ENCODE measurements around the gene KRT1.

Gene KRT1

GRCh38 chr12:52703424-52703823, 23.2 kb upstream of the KRT1 start, which contains the start of gene KRT77:
KRT77 (minus strand) TSS chr12:52703524; CDS start chr12:52703434, 90 bp downstream.
- no peak within 1 kb of the TSS for H3K4me3 ChIP-seq
- no peak within 1 kb of the TSS for H3K27ac ChIP-seq
- no peak within 1 kb of the TSS for H3K9ac ChIP-seq (ENCODE audit: insufficient read length)
- DNase-seq (ENCODE audit: low read depth, low spot score), result no peak
- H3K9me3 ChIP-seq (ENCODE audit: low read depth, low read length), result no peaks in the 10 kb centered on the region
- TF ChIP-seq EZH2 (IDR thresholded peaks at IDR 0.05) (no peak), FOXP2 (optimal IDR thresholded peaks at IDR 0.05; ENCODE audit: control extremely low read depth, extremely low read length, insufficient read depth) (no peak)
- no peaks in the 10 kb centered on the region for H3K36me3 ChIP-seq (ENCODE audit: insufficient read depth, low read length)

DNA sequence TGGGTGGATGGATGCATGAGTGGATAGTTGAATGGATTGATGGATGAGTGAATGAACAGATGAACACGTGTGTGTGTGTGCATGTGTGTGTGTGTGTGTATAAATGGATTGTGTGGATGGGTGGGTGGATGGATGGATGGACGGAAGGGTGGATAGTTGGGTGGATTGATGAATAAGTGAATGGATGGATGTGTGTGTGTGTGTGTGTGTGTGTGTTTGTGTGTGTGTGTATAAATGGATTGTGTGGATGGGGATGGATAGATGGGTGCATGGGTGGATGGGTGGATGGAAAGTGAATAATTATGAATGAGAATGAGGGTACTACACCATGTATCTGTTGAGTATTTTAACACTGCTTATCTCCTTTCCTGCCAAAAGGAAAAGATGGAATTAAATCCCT, 22.1 kb upstream of the KRT1 start:
- Histone ChIP-seq H3K27ac (no peak overlapping the region), H3K4me3 (no peak overlapping the region), H3K9ac (ENCODE audit: insufficient read length) (no peak overlapping the region), H3K9me3 (ENCODE audit: low read depth, low read length) (no peaks in the 10 kb centered on the region), H3K36me3 (ENCODE audit: insufficient read depth, low read length) (no peaks in the 10 kb centered on the region)
- DNase-seq (ENCODE audit: low read depth, low spot score), result no peak
- no peak for TF ChIP-seq FOXP2 (optimal IDR thresholded peaks at IDR 0.05; ENCODE audit: control extremely low read depth, extremely low read length, insufficient read depth)
- TF ChIP-seq EZH2 (IDR thresholded peaks at IDR 0.05), result no peak
- TF ChIP-seq POLR2AphosphoS5 (IDR thresholded peaks at IDR 0.05; ENCODE audit: borderline replicate concordance, low read depth, low read length), result no peak

DNA sequence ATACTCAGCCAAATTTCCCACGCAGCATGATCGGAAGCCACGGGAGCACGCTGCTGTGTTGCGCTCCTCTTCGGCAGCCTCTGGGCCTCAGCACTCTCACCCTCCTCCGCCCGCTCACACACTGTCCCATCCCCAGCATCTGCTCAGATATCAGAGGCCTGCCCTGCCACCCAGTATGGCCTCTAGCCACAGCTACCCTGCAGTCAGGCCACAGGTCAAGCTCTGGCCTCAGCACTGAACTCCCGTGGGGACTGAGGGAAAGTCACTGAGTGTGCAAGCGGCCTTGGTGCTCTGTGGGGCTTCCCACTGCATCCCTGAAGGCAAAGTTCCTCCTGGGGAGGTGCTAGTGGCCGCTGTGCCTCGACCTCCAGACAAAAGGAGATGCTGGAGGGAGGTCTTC, 21.1 kb upstream of the KRT1 start:
- TF ChIP-seq POLR2AphosphoS5 (IDR thresholded peaks at IDR 0.05; ENCODE audit: borderline replicate concordance, low read depth, low read length) (no peak), EZH2 (IDR thresholded peaks at IDR 0.05) (no peak), FOXP2 (optimal IDR thresholded peaks at IDR 0.05; ENCODE audit: control extremely low read depth, extremely low read length, insufficient read depth) (no peak)
- no peak for DNase-seq (ENCODE audit: low read depth, low spot score)
- no peaks in the 10 kb centered on the region for H3K9me3 ChIP-seq (ENCODE audit: low read depth, low read length)

DNA sequence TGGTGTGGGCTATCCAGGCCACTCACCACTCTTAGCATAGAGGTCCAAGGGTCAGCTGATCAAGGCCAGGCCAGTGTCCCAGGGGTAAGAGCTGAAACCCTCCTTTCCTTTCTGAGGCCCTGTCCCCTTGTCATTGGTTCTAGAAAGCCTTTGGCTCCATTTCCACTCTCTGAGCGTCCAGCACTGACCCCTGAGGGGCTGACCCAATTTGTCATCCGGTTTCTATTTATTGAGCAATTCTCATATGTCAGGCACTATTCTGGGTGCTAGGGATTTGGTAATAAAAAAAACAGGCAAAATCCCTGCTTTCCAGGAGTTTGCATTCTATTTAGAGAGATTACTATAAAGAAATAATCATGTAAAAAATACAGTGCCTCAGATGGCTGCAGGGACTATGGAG, 19.8 kb upstream of the KRT1 start:
- Histone ChIP-seq H3K4me3 (no peak overlapping the region), H3K27ac (no peak overlapping the region), H3K9ac (ENCODE audit: insufficient read length) (no peak overlapping the region), H3K36me3 (ENCODE audit: insufficient read depth, low read length) (no peaks in the 10 kb centered on the region), H3K9me3 (ENCODE audit: low read depth, low read length) (no peaks in the 10 kb centered on the region)
- DNase-seq (ENCODE audit: low read depth, low spot score), result no peak
- no peak for TF ChIP-seq EZH2 (IDR thresholded peaks at IDR 0.05)
- no peak for TF ChIP-seq FOXP2 (optimal IDR thresholded peaks at IDR 0.05; ENCODE audit: control extremely low read depth, extremely low read length, insufficient read depth)
- no peak for TF ChIP-seq POLR2AphosphoS5 (IDR thresholded peaks at IDR 0.05; ENCODE audit: borderline replicate concordance, low read depth, low read length)

More for the DNA sequence above, 21.1 kb upstream of the KRT1 start:
- H3K4me3 ChIP-seq, result no peak overlapping the region
- no peaks in the 10 kb centered on the region for H3K36me3 ChIP-seq (ENCODE audit: insufficient read depth, low read length)
- no peak overlapping the region for H3K9ac ChIP-seq (ENCODE audit: insufficient read length)
- H3K27ac ChIP-seq, result no peak overlapping the region

GRCh38 chr12:52699373-52699772, 19.2 kb upstream of the KRT1 start:
- Histone ChIP-seq H3K36me3 (ENCODE audit: insufficient read depth, low read length) (no peaks in the 10 kb centered on the region), H3K4me3 (no peak overlapping the region), H3K9ac (ENCODE audit: insufficient read length) (no peak overlapping the region), H3K9me3 (ENCODE audit: low read depth, low read length) (no peaks in the 10 kb centered on the region), H3K27ac (no peak overlapping the region)
- no peak for DNase-seq (ENCODE audit: low read depth, low spot score)
- TF ChIP-seq POLR2AphosphoS5 (IDR thresholded peaks at IDR 0.05; ENCODE audit: borderline replicate concordance, low read depth, low read length) (no peak), EZH2 (IDR thresholded peaks at IDR 0.05) (no peak), FOXP2 (optimal IDR thresholded peaks at IDR 0.05; ENCODE audit: control extremely low read depth, extremely low read length, insufficient read depth) (no peak)

GRCh38 chr12:52698651-52699340, 18.6 kb upstream of the KRT1 start:
- Histone ChIP-seq H3K9ac (ENCODE audit: insufficient read length) (no peak overlapping the region), H3K27ac (no peak overlapping the region), H3K9me3 (ENCODE audit: low read depth, low read length) (no peaks in the 10 kb centered on the region), H3K4me3 (no peak overlapping the region), H3K36me3 (ENCODE audit: insufficient read depth, low read length) (no peaks in the 10 kb centered on the region)
- no peak for DNase-seq (ENCODE audit: low read depth, low spot score)
- no peak for TF ChIP-seq POLR2AphosphoS5 (IDR thresholded peaks at IDR 0.05; ENCODE audit: borderline replicate concordance, low read depth, low read length)
- TF ChIP-seq FOXP2 (optimal IDR thresholded peaks at IDR 0.05; ENCODE audit: control extremely low read depth, extremely low read length, insufficient read depth), result no peak
- TF ChIP-seq EZH2 (IDR thresholded peaks at IDR 0.05), result no peak

DNA sequence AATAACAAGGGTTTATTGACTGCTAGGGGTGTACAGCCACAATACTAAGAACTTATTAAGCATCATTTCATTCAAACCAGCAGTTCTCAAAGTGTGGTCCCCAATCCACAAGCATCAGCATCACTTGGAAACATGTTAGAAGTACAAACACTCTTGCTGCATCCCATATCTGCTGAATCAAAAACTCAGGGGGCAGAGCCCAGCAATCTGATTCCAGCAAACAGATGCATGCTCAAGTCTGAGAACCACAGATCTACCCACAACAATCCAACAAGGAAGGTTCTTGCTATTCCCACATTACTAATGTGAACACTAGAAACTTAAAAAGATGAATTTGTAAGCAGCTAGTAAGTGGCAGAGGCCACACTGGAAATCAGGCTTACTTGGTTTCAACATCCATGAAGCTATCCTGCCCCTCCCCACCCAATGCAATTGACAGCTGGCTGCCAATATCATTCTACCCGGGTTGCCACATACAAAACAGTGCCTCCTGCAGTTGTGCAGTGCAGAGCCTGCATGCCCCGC, 16.9 kb upstream of the KRT1 start:
- no peak for DNase-seq (ENCODE audit: low read depth, low spot score)
- TF ChIP-seq EZH2 (IDR thresholded peaks at IDR 0.05), result no peak
- no peak for TF ChIP-seq POLR2AphosphoS5 (IDR thresholded peaks at IDR 0.05; ENCODE audit: borderline replicate concordance, low read depth, low read length)
- no peak for TF ChIP-seq FOXP2 (optimal IDR thresholded peaks at IDR 0.05; ENCODE audit: control extremely low read depth, extremely low read length, insufficient read depth)
- no peak overlapping the region for H3K9ac ChIP-seq (ENCODE audit: insufficient read length)
- no peak overlapping the region for H3K27ac ChIP-seq
- no peaks in the 10 kb centered on the region for H3K36me3 ChIP-seq (ENCODE audit: insufficient read depth, low read length)
- no peaks in the 10 kb centered on the region for H3K9me3 ChIP-seq (ENCODE audit: low read depth, low read length)
- no peak overlapping the region for H3K4me3 ChIP-seq

- Histone ChIP-seq H3K27ac (no peak overlapping the region), H3K9ac (ENCODE audit: insufficient read length) (no peak overlapping the region), H3K4me3 (no peak overlapping the region), H3K36me3 (ENCODE audit: insufficient read depth, low read length) (no peaks in the 10 kb centered on the region), H3K9me3 (ENCODE audit: low read depth, low read length) (no peaks in the 10 kb centered on the region)
- TF ChIP-seq FOXP2 (optimal IDR thresholded peaks at IDR 0.05; ENCODE audit: control extremely low read depth, extremely low read length, insufficient read depth) (no peak), POLR2AphosphoS5 (IDR thresholded peaks at IDR 0.05; ENCODE audit: borderline replicate concordance, low read depth, low read length) (no peak)
- no peak for DNase-seq (ENCODE audit: low read depth, low spot score)
These were observed 16.4 kb upstream of the KRT1 start for GRCh38 chr12:52696588-52696987.

DNA sequence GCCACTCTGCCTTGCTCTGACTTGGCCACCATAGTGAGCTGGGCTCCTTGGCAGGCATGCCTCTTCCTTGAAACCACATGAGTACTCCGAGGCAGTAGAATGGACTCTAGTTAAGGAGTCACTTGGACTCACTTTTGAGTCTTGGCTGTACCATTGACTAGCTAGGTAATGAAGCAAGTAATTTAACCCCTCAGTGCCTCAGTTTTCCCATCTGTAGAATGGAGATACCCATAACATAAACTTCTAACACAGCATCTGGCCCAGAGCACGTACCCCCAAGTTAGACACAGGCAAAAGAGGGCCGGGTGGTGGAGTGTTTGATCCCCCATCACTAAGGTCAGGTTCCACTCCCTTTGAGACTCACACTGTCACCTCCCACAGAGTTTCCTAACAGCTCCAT, 14.8 kb upstream of the KRT1 start:
- Histone ChIP-seq H3K9me3 (ENCODE audit: low read depth, low read length) (no peaks in the 10 kb centered on the region), H3K36me3 (ENCODE audit: insufficient read depth, low read length) (no peaks in the 10 kb centered on the region), H3K4me3 (no peak overlapping the region), H3K9ac (ENCODE audit: insufficient read length) (no peak overlapping the region), H3K27ac (no peak overlapping the region)
- DNase-seq (ENCODE audit: low read depth, low spot score), result no peak
- TF ChIP-seq EZH2 (IDR thresholded peaks at IDR 0.05) (no peak), FOXP2 (optimal IDR thresholded peaks at IDR 0.05; ENCODE audit: control extremely low read depth, extremely low read length, insufficient read depth) (no peak), POLR2AphosphoS5 (IDR thresholded peaks at IDR 0.05; ENCODE audit: borderline replicate concordance, low read depth, low read length) (no peak)

Measured in SK-N-MC (cell line).